Psoas muscle (tissue), 8 donors: ENCODE results near the gene TM7SF3. TPM values are rescaled to one million over a fixed set of nuclear protein-coding genes. Genes with fewer than 3 reads are reported as not detected.
"Not testable (repeated sequence)": the region's sequence is repeated elsewhere in the genome, so short reads cannot be mapped to it uniquely, and the experiment has no call there.

Experiments
- ATAC-seq, 4 donors: fragments of 200-7000 bp; cut with Tn5 transposase; one replicate each; pipeline ENCODE4 v1.9.1; 2020; ENCODE audit warnings: moderate library complexity in 3 of 4, mild to moderate bottlenecking in 2 of 4
- DNase-seq, 2 donors: peaks; one replicate each; pipeline ENCODE4 v3.0.0-alpha.2; 2020
- H3K27ac ChIP-seq: fragments of 200-600 bp; one replicate; pipeline ENCODE4 v1.8.0; 2022
- H3K27me3 ChIP-seq, 3 donors: fragments of 200-600 bp in 1 of 3; one replicate each; pipeline versions ENCODE4 v1.6.1 to v1.8.0; 2013 to 2022; ENCODE audit warnings: low read length in 2 of 3, mild to moderate bottlenecking in 2 of 3, moderate library complexity in 1 of 3; ENCODE audit not compliant: insufficient read depth in 3 of 3
- H3K36me3 ChIP-seq, 2 donors: fragments of 200-600 bp in 1 of 2; one replicate each; pipeline versions ENCODE4 v1.6.1 to v1.8.0; 2013 to 2022; ENCODE audit warnings: low read depth in 1 of 2, mild to moderate bottlenecking in 1 of 2, moderate library complexity in 1 of 2; ENCODE audit not compliant: insufficient read depth in 1 of 2
- H3K4me1 ChIP-seq: fragments of 200-600 bp; one replicate; pipeline ENCODE4 v1.8.0; 2022
- H3K4me3 ChIP-seq: fragments of 200-600 bp; one replicate; pipeline ENCODE4 v1.8.0; 2022; ENCODE audit warnings: mild to moderate bottlenecking
- H3K9me3 ChIP-seq: fragments of 200-600 bp; one replicate; pipeline ENCODE4 v1.8.0; 2022
- WGBS, 3 donors: extraction: QIAGEN DNeasy Blood & Tissue Kit; methylation state at CpG; one replicate each; pipeline versions ENCODE4 v1.1.6 to v1.1.7; 2013; 5-methylcytosine and 5-hydroxymethylcytosine counted together
- intact Hi-C, 2 donors: fragments of 100-400 bp; cut with DNase I; formaldehyde crosslinking; loops; one replicate each; pipeline versions ENCODE4 v1.11.0 to v1.14.2; 2022
- polyA plus RNA-seq, 3 donors: library from polyadenylated mRNA; stranded (reverse); fragments of 200-250 nt; gene quantifications; one replicate each; pipeline ENCODE4 v1.2.3, GENCODE V29; 2013
- total RNA-seq, 4 donors: library from RNA; stranded (reverse); fragmentation: NEBNext Ultra II Directional in 2 of 4; extraction: Animal tissue kit (Norgen Biotek cat#: 25700) in 2 of 4; gene quantifications; one replicate each; pipeline versions ENCODE4 v1.2.1 to v1.2.4, GENCODE V29; 2021 to 2023
- TF ChIP-seq, protein P1 (sequence below): fragments of 200-600 bp; IDR thresholded peaks from one replicate; pipeline ENCODE4 v1.8.0; 2022; ENCODE audit warnings: antibody characterized with exemption
- donor health status: healthy with polysubstance abuse.
- donor health status: DM: no; HTN: no; CAD: no; lungs with moderate emphysema.
- donor health status: Bipolar disorder and iron deficiency.
- donor health status: healthy.
- donor health status: DM: yes; HTN: yes; CAD: no.
- donor health status: DM: no; HTN: no; CAD: no.
- donor health status: DM: no; HTN: no; CAD: no.
- donor health status: DM: yes; HTN: yes; CAD: no.

TM7SF3 gene
- total and polyA plus RNA-seq, 7 donors = 6.0 to 16.5 (median 12.0) TPM

DNA sequence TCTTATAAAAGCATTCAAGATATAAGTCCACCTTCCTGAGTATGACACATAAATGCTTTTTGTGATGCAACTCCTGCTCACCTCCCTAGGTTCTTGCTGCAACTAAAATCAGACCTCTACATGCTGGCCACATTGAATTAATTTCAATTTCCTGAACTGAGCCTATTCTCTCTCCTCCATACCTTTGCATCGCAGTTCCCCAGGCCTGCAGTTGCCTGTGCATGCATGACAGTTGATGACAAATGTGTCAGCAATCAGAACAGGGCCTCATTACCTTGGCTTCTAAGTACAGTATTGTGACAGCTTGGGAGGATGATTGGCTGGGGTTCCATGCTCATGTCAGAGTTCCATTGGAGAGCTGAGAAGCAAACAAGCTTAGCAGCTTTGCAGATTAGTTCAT lies 3.9 kb upstream of the TM7SF3 start:
- Histone ChIP-seq H3K27ac (no peak overlapping the region), H3K4me1 (peaks cover 3% of the 10 kb centered on the region), H3K36me3 (no peaks in the 10 kb centered on the region), H3K4me3 (no peak overlapping the region), H3K27me3 (no peaks in the 10 kb centered on the region), H3K9me3 (no peaks in the 10 kb centered on the region)
- WGBS, 3 donors = 83 to 95% (median 89%) methylated on average over 1 of the region's 1 CpG
- ATAC-seq (no peak), DNase-seq (no peak)
- TF ChIP-seq, protein P1, sequence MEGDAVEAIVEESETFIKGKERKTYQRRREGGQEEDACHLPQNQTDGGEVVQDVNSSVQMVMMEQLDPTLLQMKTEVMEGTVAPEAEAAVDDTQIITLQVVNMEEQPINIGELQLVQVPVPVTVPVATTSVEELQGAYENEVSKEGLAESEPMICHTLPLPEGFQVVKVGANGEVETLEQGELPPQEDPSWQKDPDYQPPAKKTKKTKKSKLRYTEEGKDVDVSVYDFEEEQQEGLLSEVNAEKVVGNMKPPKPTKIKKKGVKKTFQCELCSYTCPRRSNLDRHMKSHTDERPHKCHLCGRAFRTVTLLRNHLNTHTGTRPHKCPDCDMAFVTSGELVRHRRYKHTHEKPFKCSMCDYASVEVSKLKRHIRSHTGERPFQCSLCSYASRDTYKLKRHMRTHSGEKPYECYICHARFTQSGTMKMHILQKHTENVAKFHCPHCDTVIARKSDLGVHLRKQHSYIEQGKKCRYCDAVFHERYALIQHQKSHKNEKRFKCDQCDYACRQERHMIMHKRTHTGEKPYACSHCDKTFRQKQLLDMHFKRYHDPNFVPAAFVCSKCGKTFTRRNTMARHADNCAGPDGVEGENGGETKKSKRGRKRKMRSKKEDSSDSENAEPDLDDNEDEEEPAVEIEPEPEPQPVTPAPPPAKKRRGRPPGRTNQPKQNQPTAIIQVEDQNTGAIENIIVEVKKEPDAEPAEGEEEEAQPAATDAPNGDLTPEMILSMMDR = no peak
- intact Hi-C loops = loop anchor here (5.0 to 10.0 kb wide), 3 partner anchors 163 to 297 kb away; no protein-coding TSS in a partner anchor

DNA sequence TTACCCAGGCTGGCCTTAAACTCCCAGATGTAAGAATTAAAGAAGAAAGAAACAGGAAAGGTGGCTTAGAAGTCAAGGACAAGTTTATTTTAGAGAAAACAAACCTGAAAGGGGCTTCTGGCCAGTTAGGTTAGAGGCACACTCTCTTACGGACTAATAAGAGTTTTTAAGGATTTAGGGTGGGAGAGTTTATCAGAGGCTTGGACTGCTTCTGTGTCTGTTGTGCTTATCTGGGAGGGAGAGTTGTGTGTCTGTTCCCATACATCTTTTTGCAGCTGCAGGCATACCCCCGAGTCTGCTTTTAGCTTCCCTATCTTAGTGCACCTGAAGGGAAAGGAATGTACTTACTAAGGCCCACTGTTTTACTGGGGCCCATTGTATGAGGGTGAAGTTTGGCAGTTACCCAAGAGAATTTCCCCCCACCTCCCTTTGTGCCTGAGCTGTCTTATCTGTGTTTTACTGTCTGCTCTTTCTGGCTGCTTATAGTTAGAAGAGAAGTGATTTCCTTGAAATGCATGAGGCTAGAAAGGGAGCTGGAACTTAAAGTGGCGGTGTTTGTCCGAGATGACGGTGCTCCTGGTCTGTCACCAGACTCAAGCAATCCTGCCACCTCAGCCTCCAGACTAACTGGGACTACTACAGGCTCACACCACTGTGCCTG lies 3.1 kb upstream of the TM7SF3 start:
- not testable (repeated sequence) for H3K9me3 ChIP-seq, ATAC-seq, H3K36me3 ChIP-seq, DNase-seq, H3K27ac ChIP-seq, H3K27me3 ChIP-seq, H3K4me1 ChIP-seq, H3K4me3 ChIP-seq
- intact Hi-C loops = loop anchor here (2.0 to 10.0 kb wide), 4 partner anchors 162 to 298 kb away; no protein-coding TSS in a partner anchor
- WGBS, 3 donors = 74 to 82% (median 76%) methylated on average over 5 of the region's 5 CpGs

DNA sequence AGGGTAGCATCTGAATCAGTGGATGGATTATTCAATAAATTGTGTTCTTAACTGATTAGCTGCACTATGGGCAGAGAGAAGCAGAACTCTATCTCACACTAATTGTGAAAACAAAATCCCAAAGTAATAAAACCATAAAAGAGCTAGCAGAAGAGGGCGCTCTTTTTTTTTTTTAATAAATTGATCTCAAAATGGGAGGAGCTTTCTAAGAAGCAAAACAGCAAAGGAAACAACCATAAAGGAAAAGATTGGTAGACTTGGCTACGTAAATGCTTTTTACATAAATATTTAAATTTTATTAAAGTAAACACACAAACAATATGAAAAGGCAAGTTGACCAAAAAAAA lies 1.5 kb upstream of the TM7SF3 start:
- H3K4me3 ChIP-seq = no peak overlapping the region
- WGBS, 3 donors = 23 to 39% (median 36%) methylated on average over 2 of the region's 2 CpGs
- peaks cover 19% of the 10 kb centered on the region for H3K4me1 ChIP-seq
- peak overlapping the region; percentile 90 for H3K27ac ChIP-seq
- DNase-seq (no peak), ATAC-seq (no peak)
- TF ChIP-seq, protein P1 = peak; percentile 39
- no peaks in the 10 kb centered on the region for H3K9me3 ChIP-seq
- no peaks in the 10 kb centered on the region for H3K36me3 ChIP-seq
- intact Hi-C loops = loop anchor here (2.0 to 10.0 kb wide), 5 partner anchors 77 to 299 kb away; partner anchors contain the start of gene FGFR1OP2 (in 2 of the 2)
- no peaks in the 10 kb centered on the region for H3K27me3 ChIP-seq

DNA sequence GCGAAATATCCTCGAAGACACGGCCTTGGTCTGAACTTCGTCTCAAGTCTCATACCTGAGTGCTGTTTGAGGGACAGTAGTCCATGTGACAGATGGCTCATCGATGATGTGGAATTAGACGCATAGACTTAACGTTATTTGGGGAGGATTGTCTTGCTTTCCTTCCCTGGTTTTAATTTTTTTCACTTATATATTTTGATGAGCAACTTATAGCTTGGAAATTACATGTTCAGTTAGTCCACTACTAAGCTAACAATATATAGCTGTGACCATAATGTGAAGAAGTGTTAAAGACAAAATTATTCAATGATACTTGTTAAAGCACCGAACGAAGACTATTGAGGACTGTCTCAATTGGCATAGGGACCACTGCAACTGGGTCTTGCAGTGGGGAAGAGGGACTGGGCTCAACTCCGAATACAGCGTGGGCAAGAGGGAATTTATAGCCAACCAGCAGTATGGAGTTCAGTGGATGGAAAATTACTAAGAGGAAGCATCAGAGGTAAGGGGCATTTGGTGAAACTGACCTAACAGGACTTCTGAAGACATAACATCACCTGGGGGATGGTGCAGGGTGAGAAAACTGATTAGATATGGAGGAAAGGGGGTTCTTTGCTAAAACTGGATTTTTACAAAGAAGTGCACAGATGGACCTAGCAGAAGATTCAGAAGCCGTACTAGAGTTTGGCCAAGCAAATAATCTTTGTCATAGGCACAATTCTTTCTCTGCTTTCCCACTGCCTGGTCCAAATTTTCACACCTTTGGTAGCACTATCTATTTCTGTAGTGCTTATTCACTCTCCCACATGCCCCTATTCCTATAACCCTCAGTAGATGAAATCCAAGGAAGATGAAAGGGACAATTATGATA lies 910 bp upstream of the TM7SF3 start:
- Histone ChIP-seq H3K4me3 (peak overlapping the region; percentile 86), H3K36me3 (no peaks in the 10 kb centered on the region), H3K27ac (peak overlapping the region; percentile 90), H3K27me3 (no peaks in the 10 kb centered on the region), H3K9me3 (no peaks in the 10 kb centered on the region), H3K4me1 (peaks cover 19% of the 10 kb centered on the region)
- TF ChIP-seq, protein P1 = no peak
- WGBS, 3 donors = 43 to 53% (median 43%) methylated on average over 12 of the region's 12 CpGs
- intact Hi-C loops = loop anchor here (2.0 to 10.0 kb wide), 4 partner anchors 76 to 300 kb away; partner anchors contain the start of gene FGFR1OP2 (in 2 of the 2)
- ATAC-seq (peak in 3 of 4 donors; percentile 14 to 46 (median 44)), DNase-seq (no peak)

DNA sequence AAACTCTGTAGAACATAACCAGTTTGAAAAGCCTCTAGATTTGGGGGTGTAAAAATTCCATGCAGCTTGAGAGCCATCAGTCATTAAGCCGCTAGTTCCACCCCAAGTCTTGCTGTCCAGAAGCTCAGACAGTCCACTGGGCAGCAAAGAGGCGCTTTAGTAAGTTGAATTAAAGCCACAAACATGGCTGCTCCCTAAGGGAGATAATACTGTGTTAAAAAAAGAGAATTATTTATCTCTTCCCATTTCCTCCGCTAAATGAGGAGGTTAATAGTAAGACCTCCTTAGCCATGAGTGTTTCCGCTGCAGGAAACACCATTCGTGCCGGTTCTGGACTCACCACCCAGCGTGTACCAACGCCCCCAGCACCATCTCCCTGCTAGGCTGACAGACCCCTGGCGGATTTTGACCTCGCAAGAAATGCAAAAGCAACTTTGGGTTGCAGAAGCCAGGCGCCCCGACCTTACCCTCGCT lies 536 bp downstream of the TM7SF3 start:
- H3K4me1 ChIP-seq = peaks cover 19% of the 10 kb centered on the region
- intact Hi-C loops = loop anchor here (2.0 to 10.0 kb wide), 3 partner anchors 75 to 301 kb away; partner anchors contain the start of gene FGFR1OP2 (in 2 of the 2)
- H3K27ac ChIP-seq = peak overlapping the region; percentile 90
- H3K36me3 ChIP-seq = no peaks in the 10 kb centered on the region
- 1 to 2% (median 1%) methylated on average over 13 of the region's 13 CpGs for WGBS, 3 donors
- H3K9me3 ChIP-seq = no peaks in the 10 kb centered on the region
- DNase-seq (no peak), ATAC-seq (peak; percentile 13 to 48 (median 16))
- TF ChIP-seq, protein P1 = no peak
- peak overlapping the region; percentile 86 for H3K4me3 ChIP-seq
- no peaks in the 10 kb centered on the region for H3K27me3 ChIP-seq
